ENCODE data around the gene INPP5A. TPM values are rescaled to one million over a fixed set of nuclear protein-coding genes. Genes with fewer than 3 reads are reported as not detected.

INPP5A gene
- total and polyA plus RNA-seq, 2 of the 13 experiments (the other 11 are each of a cell fraction or from before 2014, with no cell fraction given), result 17.5 to 37.9 TPM

GRCh38 chr10:132536241-132536876, 1.2 kb upstream of the INPP5A start (continued):
- TF ChIP-seq SMAD3 (CRISPR knock-in tag; IDR thresholded peaks at IDR 0.05) (no peak), NFYB (CRISPR knock-in tag; IDR thresholded peaks at IDR 0.05) (no peak), ZNF251 (CRISPR knock-in tag; IDR thresholded peaks at IDR 0.05) (no peak), MAFK (conservative IDR thresholded peaks at IDR 0.05 in 1 of 2, IDR thresholded peaks at IDR 0.05 in 1 of 2; ENCODE audit: low read length in 2 of 2) (no peak), CSRNP1 (CRISPR knock-in tag; IDR thresholded peaks at IDR 0.05) (no peak), ZBTB20 (CRISPR knock-in tag; IDR thresholded peaks at IDR 0.05; ENCODE audit: borderline replicate concordance, low read depth) (no peak), ZNF225 (CRISPR knock-in tag; IDR thresholded peaks at IDR 0.05) (no peak), ZNF878 (CRISPR knock-in tag; IDR thresholded peaks at IDR 0.05) (no peak), DNMT3B (CRISPR knock-in tag; conservative IDR thresholded peaks at IDR 0.05) (no peak), TBX3 (IDR thresholded peaks at IDR 0.05; ENCODE audit: borderline replicate concordance) (no peak), MLXIP (CRISPR knock-in tag; IDR thresholded peaks at IDR 0.05; ENCODE audit: borderline replicate concordance) (no peak), ZNF343 (CRISPR knock-in tag; IDR thresholded peaks at IDR 0.05) (no peak), ZNF710 (CRISPR knock-in tag; IDR thresholded peaks at IDR 0.05; ENCODE audit: borderline replicate concordance) (no peak), THYN1 (CRISPR knock-in tag; IDR thresholded peaks at IDR 0.05; ENCODE audit: borderline replicate concordance, low read depth) (no peak), ZNF382 (CRISPR knock-in tag; IDR thresholded peaks at IDR 0.05; ENCODE audit: borderline replicate concordance) (no peak), BCL6 (CRISPR knock-in tag; IDR thresholded peaks at IDR 0.05) (no peak)

Data from HepG2 (cell line).